Measurements from ENCODE around the gene CPSF3.

Gene CPSF3

DNA sequence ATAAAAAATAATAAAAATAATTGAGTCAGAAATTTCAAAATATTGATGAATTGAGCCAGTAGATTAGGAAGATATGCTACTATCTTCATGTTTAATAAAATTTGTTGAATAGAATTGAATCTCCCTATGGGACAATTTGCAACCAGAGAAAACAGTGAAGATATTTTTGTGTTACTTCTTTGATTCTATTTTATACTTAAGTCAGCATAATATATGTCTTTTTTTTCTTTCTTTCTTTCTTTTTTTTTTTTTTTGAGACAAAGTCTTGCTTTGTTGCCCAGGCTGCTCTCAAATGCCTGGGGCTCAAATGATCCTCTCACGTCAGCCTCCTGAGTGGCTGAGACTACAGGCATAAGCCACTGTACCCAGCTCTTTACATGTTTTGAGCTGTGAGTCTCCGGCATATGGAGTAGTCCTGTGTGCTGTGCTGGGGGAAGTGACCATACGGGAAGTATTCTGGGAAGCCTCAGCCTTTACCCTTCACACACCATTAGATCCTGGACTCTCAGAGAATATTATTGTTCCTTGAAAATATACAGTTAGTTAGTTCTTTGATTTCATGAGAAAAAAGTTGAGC lies 37.1 kb downstream of the CPSF3 start:
- Histone ChIP-seq H3K79me1 (ENCODE audit: low read depth, low read length) (no peaks in the 10 kb centered on the region), H4K8ac (ENCODE audit: low read depth, low read length) (no peak overlapping the region), H2BK15ac (ENCODE audit: low read length) (no peak overlapping the region), H3K4me1 (ENCODE audit: control insufficient read depth in 2 of 2, insufficient read depth in 1 of 2, low read depth in 1 of 2, low read length in 2 of 2) (no peaks in the 10 kb centered on the region), H2AFZ (ENCODE audit: low read length) (no peak overlapping the region), H3K9me3 (replicated peaks in 1 of 2; ENCODE audit: control insufficient read depth in 2 of 2, insufficient read depth in 1 of 2, low read depth in 1 of 2, low read length in 2 of 2) (no peaks in the 10 kb centered on the region), H3K36me3 (replicated peaks in 1 of 2; ENCODE audit: control insufficient read depth in 2 of 2, insufficient read depth in 2 of 2, low read length in 2 of 2) (peaks cover 10 to 92% of the 10 kb centered on the region in 2 donors), H4K91ac (ENCODE audit: low read depth, low read length, poor library complexity) (no peak overlapping the region), H3K9ac (ENCODE audit: low read depth, low read length, poor library complexity) (no peak overlapping the region), H2AK5ac (ENCODE audit: low read depth, low read length) (no peak overlapping the region), H3K4ac (ENCODE audit: low read length) (no peak overlapping the region), H3K27me3 (ENCODE audit: control insufficient read depth in 3 of 3, insufficient read depth in 3 of 3, low read depth in 1 of 3, low read length in 3 of 3) (no peaks in the 10 kb centered on the region), H3K27ac (replicated peaks; ENCODE audit: low read length) (no peak overlapping the region), H3K4me2 (ENCODE audit: insufficient read depth, low read length, poor library complexity, severe bottlenecking) (no peak overlapping the region), H3K4me3 (ENCODE audit: low read length in 2 of 2) (no peak overlapping the region), H3K23ac (ENCODE audit: low read depth, low read length, poor library complexity) (no peak overlapping the region), H3K14ac (ENCODE audit: low read length) (no peak overlapping the region), H3K18ac (ENCODE audit: low read length) (no peak overlapping the region), H2BK12ac (ENCODE audit: low read length) (no peak overlapping the region), H2BK5ac (ENCODE audit: low read length) (no peak overlapping the region), H2BK120ac (ENCODE audit: low read depth, low read length) (no peak overlapping the region)
- no CpG with 5 or more reads among the region's 3 CpGs for WGBS, 2 donors (ENCODE audit: extremely low coverage in 2 of 2, insufficient read length in 2 of 2, insufficient replicate concordance in 1 of 2)
- no peak for DNase-seq (ENCODE audit: low spot score)

GRCh38 chr2:9461079-9461478 lies 37.6 kb downstream of the CPSF3 start:
- no peaks in the 10 kb centered on the region for H3K27me3 ChIP-seq (ENCODE audit: control insufficient read depth in 3 of 3, insufficient read depth in 3 of 3, low read depth in 1 of 3, low read length in 3 of 3)
- H2AFZ ChIP-seq (ENCODE audit: low read length), result no peak overlapping the region
- H4K91ac ChIP-seq (ENCODE audit: low read depth, low read length, poor library complexity), result no peak overlapping the region
- H3K4me2 ChIP-seq (ENCODE audit: insufficient read depth, low read length, poor library complexity, severe bottlenecking), result no peak overlapping the region
- no peaks in the 10 kb centered on the region for H3K79me1 ChIP-seq (ENCODE audit: low read depth, low read length)
- no CpG with 5 or more reads among the region's 3 CpGs for WGBS, 2 donors (ENCODE audit: extremely low coverage in 2 of 2, insufficient read length in 2 of 2, insufficient replicate concordance in 1 of 2)
- no peak overlapping the region for H2BK15ac ChIP-seq (ENCODE audit: low read length)
- H2BK5ac ChIP-seq (ENCODE audit: low read length), result no peak overlapping the region
- peaks cover 0 to 2% of the 10 kb centered on the region in 2 donors for H3K9me3 ChIP-seq (replicated peaks in 1 of 2; ENCODE audit: control insufficient read depth in 2 of 2, insufficient read depth in 1 of 2, low read depth in 1 of 2, low read length in 2 of 2)
- no peak overlapping the region for H4K8ac ChIP-seq (ENCODE audit: low read depth, low read length)
- no peak overlapping the region for H3K14ac ChIP-seq (ENCODE audit: low read length)
- no peaks in the 10 kb centered on the region for H3K4me1 ChIP-seq (ENCODE audit: control insufficient read depth in 2 of 2, insufficient read depth in 1 of 2, low read depth in 1 of 2, low read length in 2 of 2)
- no peak overlapping the region for H3K4ac ChIP-seq (ENCODE audit: low read length)
- no peak overlapping the region for H3K9ac ChIP-seq (ENCODE audit: low read depth, low read length, poor library complexity)
- no peak overlapping the region for H3K4me3 ChIP-seq (ENCODE audit: low read length in 2 of 2)
- H2AK5ac ChIP-seq (ENCODE audit: low read depth, low read length), result no peak overlapping the region
- no peak overlapping the region for H3K27ac ChIP-seq (replicated peaks; ENCODE audit: low read length)
- no peak for DNase-seq (ENCODE audit: low spot score)
- no peak overlapping the region for H3K23ac ChIP-seq (ENCODE audit: low read depth, low read length, poor library complexity)
- no peak overlapping the region for H2BK120ac ChIP-seq (ENCODE audit: low read depth, low read length)
- H3K18ac ChIP-seq (ENCODE audit: low read length), result no peak overlapping the region
- H2BK12ac ChIP-seq (ENCODE audit: low read length), result no peak overlapping the region
- H3K36me3 ChIP-seq (replicated peaks in 1 of 2; ENCODE audit: control insufficient read depth in 2 of 2, insufficient read depth in 2 of 2, low read length in 2 of 2), result peaks cover 12 to 92% of the 10 kb centered on the region in 2 donors

- no peak overlapping the region for H3K4me2 ChIP-seq (ENCODE audit: insufficient read depth, low read length, poor library complexity, severe bottlenecking)
- H2BK15ac ChIP-seq (ENCODE audit: low read length), result no peak overlapping the region
- peaks cover 0 to 2% of the 10 kb centered on the region in 2 donors for H3K9me3 ChIP-seq (replicated peaks in 1 of 2; ENCODE audit: control insufficient read depth in 2 of 2, insufficient read depth in 1 of 2, low read depth in 1 of 2, low read length in 2 of 2)
- DNase-seq (ENCODE audit: low spot score), result no peak
- peaks cover 15 to 92% of the 10 kb centered on the region in 2 donors for H3K36me3 ChIP-seq (replicated peaks in 1 of 2; ENCODE audit: control insufficient read depth in 2 of 2, insufficient read depth in 2 of 2, low read length in 2 of 2)
- no peak overlapping the region for H3K23ac ChIP-seq (ENCODE audit: low read depth, low read length, poor library complexity)
- no peak overlapping the region for H3K27ac ChIP-seq (replicated peaks; ENCODE audit: low read length)
- H2BK5ac ChIP-seq (ENCODE audit: low read length), result no peak overlapping the region
- H3K4me1 ChIP-seq (ENCODE audit: control insufficient read depth in 2 of 2, insufficient read depth in 1 of 2, low read depth in 1 of 2, low read length in 2 of 2), result no peaks in the 10 kb centered on the region
- H3K9ac ChIP-seq (ENCODE audit: low read depth, low read length, poor library complexity), result no peak overlapping the region
- H4K91ac ChIP-seq (ENCODE audit: low read depth, low read length, poor library complexity), result no peak overlapping the region
- H3K4ac ChIP-seq (ENCODE audit: low read length), result no peak overlapping the region
- H2BK12ac ChIP-seq (ENCODE audit: low read length), result no peak overlapping the region
- WGBS, 2 donors (ENCODE audit: extremely low coverage in 2 of 2, insufficient read length in 2 of 2, insufficient replicate concordance in 1 of 2), result no CpG with 5 or more reads among the region's 5 CpGs
- no peak overlapping the region for H3K18ac ChIP-seq (ENCODE audit: low read length)
- H2BK120ac ChIP-seq (ENCODE audit: low read depth, low read length), result no peak overlapping the region
- H4K8ac ChIP-seq (ENCODE audit: low read depth, low read length), result no peak overlapping the region
- no peak overlapping the region for H3K14ac ChIP-seq (ENCODE audit: low read length)
- no peaks in the 10 kb centered on the region for H3K27me3 ChIP-seq (ENCODE audit: control insufficient read depth in 3 of 3, insufficient read depth in 3 of 3, low read depth in 1 of 3, low read length in 3 of 3)
- no peak overlapping the region for H2AK5ac ChIP-seq (ENCODE audit: low read depth, low read length)
- H3K4me3 ChIP-seq (ENCODE audit: low read length in 2 of 2), result no peak overlapping the region
- H2AFZ ChIP-seq (ENCODE audit: low read length), result no peak overlapping the region
- no peaks in the 10 kb centered on the region for H3K79me1 ChIP-seq (ENCODE audit: low read depth, low read length)
Observed at GRCh38 chr2:9462313-9462712, 38.9 kb downstream of the CPSF3 start.

DNA sequence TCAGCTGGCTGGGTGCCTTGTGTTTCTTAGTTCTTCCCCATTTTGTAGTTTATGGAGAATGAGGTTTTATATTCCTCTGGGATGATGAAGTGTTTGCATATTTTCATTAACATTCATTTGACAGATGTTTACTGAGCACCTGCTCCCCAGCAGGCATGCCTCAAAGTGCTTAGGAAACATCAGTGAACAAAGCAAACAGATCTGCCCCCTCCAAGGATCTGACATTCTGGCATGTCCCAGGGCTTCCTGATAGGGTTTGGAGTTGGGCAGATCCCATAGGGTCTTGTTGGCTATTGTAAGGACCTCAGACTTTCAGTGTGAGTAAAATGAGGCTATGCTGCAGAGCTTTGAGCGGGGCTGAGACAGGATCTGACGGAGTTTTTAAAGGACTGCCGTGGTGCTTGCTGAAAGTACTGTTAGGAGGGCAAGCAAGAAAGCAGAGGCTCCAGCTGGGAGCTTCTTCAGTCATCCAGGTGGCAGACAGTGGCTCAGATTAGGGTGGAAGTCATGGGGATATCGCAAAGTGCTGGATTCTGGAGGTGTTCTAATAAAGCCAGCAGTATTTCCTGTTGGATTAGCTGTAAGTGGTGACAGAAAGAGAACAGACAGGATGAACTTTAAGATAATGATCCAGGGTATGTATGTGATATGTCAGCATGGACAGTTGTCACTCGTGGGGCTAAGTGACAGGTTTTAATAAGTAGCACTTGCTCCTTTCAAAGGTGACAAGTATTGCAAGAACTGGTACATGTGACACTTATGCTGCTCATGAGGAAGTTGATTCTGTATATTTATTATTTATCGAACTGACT lies 39.6 kb downstream of the CPSF3 start:
- Histone ChIP-seq H4K8ac (ENCODE audit: low read depth, low read length) (no peak overlapping the region), H3K36me3 (replicated peaks in 1 of 2; ENCODE audit: control insufficient read depth in 2 of 2, insufficient read depth in 2 of 2, low read length in 2 of 2) (peaks cover 18 to 92% of the 10 kb centered on the region in 2 donors), H2BK12ac (ENCODE audit: low read length) (no peak overlapping the region), H4K91ac (ENCODE audit: low read depth, low read length, poor library complexity) (no peak overlapping the region), H2BK120ac (ENCODE audit: low read depth, low read length) (no peak overlapping the region), H2AK5ac (ENCODE audit: low read depth, low read length) (no peak overlapping the region), H3K18ac (ENCODE audit: low read length) (no peak overlapping the region), H3K4me3 (ENCODE audit: low read length in 2 of 2) (no peak overlapping the region), H3K14ac (ENCODE audit: low read length) (no peak overlapping the region), H3K4ac (ENCODE audit: low read length) (no peak overlapping the region), H2AFZ (ENCODE audit: low read length) (no peak overlapping the region), H3K27ac (replicated peaks; ENCODE audit: low read length) (no peak overlapping the region), H2BK15ac (ENCODE audit: low read length) (no peak overlapping the region), H2BK5ac (ENCODE audit: low read length) (no peak overlapping the region), H3K27me3 (ENCODE audit: control insufficient read depth in 3 of 3, insufficient read depth in 3 of 3, low read depth in 1 of 3, low read length in 3 of 3) (no peaks in the 10 kb centered on the region), H3K9ac (ENCODE audit: low read depth, low read length, poor library complexity) (no peak overlapping the region), H3K4me2 (ENCODE audit: insufficient read depth, low read length, poor library complexity, severe bottlenecking) (no peak overlapping the region), H3K4me1 (ENCODE audit: control insufficient read depth in 2 of 2, insufficient read depth in 1 of 2, low read depth in 1 of 2, low read length in 2 of 2) (no peaks in the 10 kb centered on the region), H3K9me3 (replicated peaks in 1 of 2; ENCODE audit: control insufficient read depth in 2 of 2, insufficient read depth in 1 of 2, low read depth in 1 of 2, low read length in 2 of 2) (peaks cover 0 to 2% of the 10 kb centered on the region in 2 donors), H3K79me1 (ENCODE audit: low read depth, low read length) (no peaks in the 10 kb centered on the region), H3K23ac (ENCODE audit: low read depth, low read length, poor library complexity) (no peak overlapping the region)
- DNase-seq (ENCODE audit: low spot score), result no peak
- WGBS, 2 donors (ENCODE audit: extremely low coverage in 2 of 2, insufficient read length in 2 of 2, insufficient replicate concordance in 1 of 2), result no CpG with 5 or more reads among the region's 6 CpGs
